Pancreas (tissue), 10 donors: Measurements from ENCODE around the gene CYP1A1. TPM values are rescaled to one million over a fixed set of nuclear protein-coding genes. Genes with fewer than 3 reads are reported as not detected.

ENCODE experiments used
- ATAC-seq, 4 donors: fragments of 200-7000 bp; cut with Tn5 transposase; one replicate each; pipeline versions ENCODE4 v1.8.0 to v1.9.1; 2020; ENCODE audit warnings: mild to moderate bottlenecking in 4 of 4, moderate library complexity in 4 of 4
- DNase-seq, 6 donors: peaks; one replicate each; pipeline ENCODE4 v3.0.0-alpha.2; 2020
- FAIRE-seq: peaks from 2 replicates; lab custom pipeline; 2012; peaks lifted over from hg19 to GRCh38; lab: Jason Lieb, UNC
- H3K27ac ChIP-seq, 4 donors: fragments of 200-600 bp; sonication (generic); 1 replicate in 3 of 4; 2 replicates in 1 of 4; pipeline versions ENCODE4 v1.5.0 to v1.8.0; 2020
- H3K27me3 ChIP-seq, 4 donors: fragments of 200-600 bp; one replicate each; pipeline ENCODE4 v1.8.0; 2021
- H3K36me3 ChIP-seq, 3 donors: fragments of 200-600 bp; sonication (generic) in 1 of 3; one replicate each; pipeline versions ENCODE4 v1.5.0 to v1.8.0; 2020 to 2021
- H3K4me1 ChIP-seq, 3 donors: fragments of 200-600 bp; one replicate each; pipeline ENCODE4 v1.8.0; 2021
- H3K4me3 ChIP-seq, 4 donors: fragments of 200-600 bp; sonication (generic) in 2 of 4; one replicate each; pipeline versions ENCODE4 v1.5.0 to v1.8.0; 2020 to 2021
- H3K9me3 ChIP-seq, 4 donors: fragments of 200-600 bp; one replicate each; pipeline ENCODE4 v1.8.0; 2021
- WGBS, 2 donors: extraction: QIAGEN DNeasy Blood & Tissue Kit; methylation state at CpG; one replicate each; pipeline ENCODE4 v1.1.7; 2013; 5-methylcytosine and 5-hydroxymethylcytosine counted together
- intact Hi-C, 3 donors: fragments of 100-400 bp; cut with DNase I; formaldehyde crosslinking; loops; one replicate each; pipeline versions ENCODE4 v1.11.1 to v1.14.2; 2022
- polyA plus RNA-seq, 2 donors: library from polyadenylated mRNA; stranded (reverse); fragments of 200-250 nt; gene quantifications; one replicate each; pipeline ENCODE4 v1.2.3, GENCODE V29; 2013
- total RNA-seq, 6 donors: library from RNA; stranded (reverse); fragmentation: NEBNext Ultra II Directional in 4 of 6; extraction: Animal tissue kit (Norgen Biotek cat#: 25700) in 4 of 6; gene quantifications; one replicate each; pipeline versions ENCODE4 v1.2.1 to v1.2.4, GENCODE V29; 2021 to 2023
- TF ChIP-seq, protein P1 (sequence below), 4 donors: fragments of 200-600 bp; sonication (generic) in 3 of 4; IDR thresholded peaks; one replicate each; pipeline versions ENCODE4 v1.5.0 to v1.8.0; 2021; ENCODE audit warnings: antibody characterized with exemption in 4 of 4
- donor health status: healthy with polysubstance abuse.
- donor health status: DM: no; HTN: no; CAD: no; lungs with moderate emphysema.
- donor health status: DM: no; HTN: no; CAD: no.
- donor health status: control.
- donor health status: control.
- donor health status: Bipolar disorder and iron deficiency.
- donor health status: DM: yes; HTN: yes; CAD: no.
- donor health status: DM: no; HTN: no; CAD: no.
- donor health status: DM: no; HTN: no; CAD: no.
- donor health status: DM: yes; HTN: yes; CAD: no.

Gene CYP1A1
- total and polyA plus RNA-seq, 8 donors: 0.12 to 1.1 (median 0.19) TPM; not detected in 3

- Histone ChIP-seq H3K36me3 (no peaks in the 10 kb centered on the region), H3K27ac (no peak overlapping the region), H3K4me3 (peak overlapping the region; percentile 45 to 69 (median 50)), H3K4me1 (peaks cover 0 to 5% (median 0%) of the 10 kb centered on the region in 3 donors), H3K27me3 (no peaks in the 10 kb centered on the region), H3K9me3 (no peaks in the 10 kb centered on the region)
- ATAC-seq: peak; percentile 70 to 75 (median 72)
- peak; percentile 18 to 80 (median 39) for DNase-seq
- intact Hi-C loops: no loop called here
- TF ChIP-seq, protein P1, sequence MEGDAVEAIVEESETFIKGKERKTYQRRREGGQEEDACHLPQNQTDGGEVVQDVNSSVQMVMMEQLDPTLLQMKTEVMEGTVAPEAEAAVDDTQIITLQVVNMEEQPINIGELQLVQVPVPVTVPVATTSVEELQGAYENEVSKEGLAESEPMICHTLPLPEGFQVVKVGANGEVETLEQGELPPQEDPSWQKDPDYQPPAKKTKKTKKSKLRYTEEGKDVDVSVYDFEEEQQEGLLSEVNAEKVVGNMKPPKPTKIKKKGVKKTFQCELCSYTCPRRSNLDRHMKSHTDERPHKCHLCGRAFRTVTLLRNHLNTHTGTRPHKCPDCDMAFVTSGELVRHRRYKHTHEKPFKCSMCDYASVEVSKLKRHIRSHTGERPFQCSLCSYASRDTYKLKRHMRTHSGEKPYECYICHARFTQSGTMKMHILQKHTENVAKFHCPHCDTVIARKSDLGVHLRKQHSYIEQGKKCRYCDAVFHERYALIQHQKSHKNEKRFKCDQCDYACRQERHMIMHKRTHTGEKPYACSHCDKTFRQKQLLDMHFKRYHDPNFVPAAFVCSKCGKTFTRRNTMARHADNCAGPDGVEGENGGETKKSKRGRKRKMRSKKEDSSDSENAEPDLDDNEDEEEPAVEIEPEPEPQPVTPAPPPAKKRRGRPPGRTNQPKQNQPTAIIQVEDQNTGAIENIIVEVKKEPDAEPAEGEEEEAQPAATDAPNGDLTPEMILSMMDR (IDR thresholded peaks at IDR 0.05): no peak
- FAIRE-seq: no peak
- WGBS, 2 donors: 2% methylated on average over 77 to 86 of the region's 86 CpGs
Observed at GRCh38 chr15:74725845-74726773, 781 bp upstream of the CYP1A1 start.

- no peak for ATAC-seq
- no peak overlapping the region for H3K27ac ChIP-seq
- intact Hi-C loops: no loop called here
Observed at GRCh38 chr15:74724570-74725224, 631 bp downstream of the CYP1A1 start.

DNA sequence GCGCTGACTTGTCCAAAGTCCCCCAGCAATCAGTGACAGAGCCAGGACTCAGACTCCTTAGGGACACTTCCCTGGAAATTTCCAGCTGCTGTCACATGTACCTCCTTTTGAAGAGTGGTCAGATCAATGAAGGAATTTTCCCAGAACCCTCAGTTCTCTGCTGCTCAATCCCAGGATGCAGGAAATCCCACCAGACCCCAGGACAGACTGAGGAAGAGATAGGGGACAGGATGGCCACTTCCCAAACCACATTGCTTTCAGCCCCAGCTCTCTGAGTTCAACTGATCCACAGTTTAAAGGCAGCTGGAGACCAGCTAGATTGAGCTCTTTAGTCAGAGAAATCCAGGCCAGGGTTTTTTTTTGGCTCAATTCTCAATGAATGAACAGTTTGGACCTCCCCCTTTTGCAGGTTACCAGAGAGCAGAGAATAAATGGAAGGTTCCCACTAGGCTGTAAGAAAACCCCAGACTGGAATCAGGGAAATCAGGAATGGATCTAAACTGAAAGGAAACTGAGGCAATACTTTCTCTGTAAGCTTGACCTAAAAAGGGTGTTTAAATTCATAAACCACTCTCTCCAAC lies 1.5 kb downstream of the CYP1A1 start:
- no peaks in the 10 kb centered on the region for H3K36me3 ChIP-seq
- intact Hi-C loops: no loop called here
- DNase-seq: no peak
- TF ChIP-seq, protein P1 (IDR thresholded peaks at IDR 0.05): no peak
- H3K27me3 ChIP-seq: no peaks in the 10 kb centered on the region
- peak; percentile 53 to 77 (median 71) for ATAC-seq
- no peak for FAIRE-seq
- no peak overlapping the region for H3K4me3 ChIP-seq
- no peaks in the 10 kb centered on the region for H3K9me3 ChIP-seq
- H3K4me1 ChIP-seq: peaks cover 0 to 5% (median 0%) of the 10 kb centered on the region in 3 donors
- no peak overlapping the region for H3K27ac ChIP-seq
- WGBS, 2 donors: 48 to 51% methylated on average over 1 of the region's 1 CpG

More at GRCh38 chr15:74724570-74725224, 631 bp downstream of the CYP1A1 start:
- no peak for FAIRE-seq
- Histone ChIP-seq H3K9me3 (no peaks in the 10 kb centered on the region), H3K27me3 (no peaks in the 10 kb centered on the region), H3K36me3 (no peaks in the 10 kb centered on the region), H3K4me1 (peaks cover 0 to 5% (median 0%) of the 10 kb centered on the region in 3 donors), H3K4me3 (no peak overlapping the region)
- TF ChIP-seq, protein P1 (IDR thresholded peaks at IDR 0.05): no peak
- no peak for DNase-seq

DNA sequence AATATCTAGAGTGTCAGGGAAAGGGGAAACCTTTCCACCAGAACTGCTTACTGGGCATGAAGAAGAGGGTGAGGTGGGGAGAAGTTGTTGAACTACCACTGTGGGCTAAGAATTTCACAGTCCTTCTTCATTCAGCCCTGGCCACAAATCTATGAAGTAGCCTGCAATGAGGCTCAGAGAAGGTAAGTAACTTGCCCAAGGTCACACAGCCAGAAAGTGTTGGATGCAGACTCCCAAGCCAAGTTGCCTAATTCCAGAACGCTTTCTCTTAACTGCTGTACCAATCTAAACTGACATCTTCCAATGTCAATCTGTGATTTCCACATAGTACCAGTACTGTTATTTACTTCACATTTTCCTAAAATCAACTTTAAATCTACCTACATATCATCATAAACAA lies 2.1 kb downstream of the CYP1A1 start:
- Histone ChIP-seq H3K27me3 (no peaks in the 10 kb centered on the region), H3K4me3 (no peak overlapping the region), H3K27ac (no peak overlapping the region), H3K9me3 (no peaks in the 10 kb centered on the region), H3K36me3 (no peaks in the 10 kb centered on the region), H3K4me1 (peaks cover 0 to 5% (median 0%) of the 10 kb centered on the region in 3 donors)
- intact Hi-C loops: no loop called here
- FAIRE-seq (no peak), DNase-seq (no peak), ATAC-seq (no peak)
- TF ChIP-seq, protein P1 (IDR thresholded peaks at IDR 0.05): no peak
- WGBS, 2 donors: 29 to 33% methylated on average over 1 of the region's 1 CpG
